Measurements from ENCODE around the gene TMEM131.
"Not testable (repeated sequence)": the region's sequence is repeated elsewhere in the genome, so short reads cannot be mapped to it uniquely, and the experiment has no call there.

DNA sequence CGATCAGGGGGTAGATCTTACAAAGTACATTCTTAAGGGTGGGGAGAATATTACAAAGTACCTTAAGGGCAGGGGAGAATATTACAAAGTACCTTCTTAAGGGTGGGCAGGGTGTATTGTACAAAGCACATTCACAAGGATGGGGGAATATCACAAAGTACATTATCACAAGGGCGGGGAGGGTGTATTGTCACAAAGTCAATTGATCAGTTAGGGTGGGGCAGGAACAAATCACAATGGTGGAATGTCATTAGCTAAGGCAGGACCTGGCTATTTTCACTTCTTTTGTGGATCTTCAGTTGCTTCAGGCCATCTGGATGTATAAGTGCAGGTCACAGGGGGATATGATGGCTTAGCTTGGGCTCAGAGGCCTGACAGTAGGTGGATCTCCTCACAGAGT is 49.0 kb upstream of the TMEM131 start:
- TF ChIP-seq, protein P1, sequence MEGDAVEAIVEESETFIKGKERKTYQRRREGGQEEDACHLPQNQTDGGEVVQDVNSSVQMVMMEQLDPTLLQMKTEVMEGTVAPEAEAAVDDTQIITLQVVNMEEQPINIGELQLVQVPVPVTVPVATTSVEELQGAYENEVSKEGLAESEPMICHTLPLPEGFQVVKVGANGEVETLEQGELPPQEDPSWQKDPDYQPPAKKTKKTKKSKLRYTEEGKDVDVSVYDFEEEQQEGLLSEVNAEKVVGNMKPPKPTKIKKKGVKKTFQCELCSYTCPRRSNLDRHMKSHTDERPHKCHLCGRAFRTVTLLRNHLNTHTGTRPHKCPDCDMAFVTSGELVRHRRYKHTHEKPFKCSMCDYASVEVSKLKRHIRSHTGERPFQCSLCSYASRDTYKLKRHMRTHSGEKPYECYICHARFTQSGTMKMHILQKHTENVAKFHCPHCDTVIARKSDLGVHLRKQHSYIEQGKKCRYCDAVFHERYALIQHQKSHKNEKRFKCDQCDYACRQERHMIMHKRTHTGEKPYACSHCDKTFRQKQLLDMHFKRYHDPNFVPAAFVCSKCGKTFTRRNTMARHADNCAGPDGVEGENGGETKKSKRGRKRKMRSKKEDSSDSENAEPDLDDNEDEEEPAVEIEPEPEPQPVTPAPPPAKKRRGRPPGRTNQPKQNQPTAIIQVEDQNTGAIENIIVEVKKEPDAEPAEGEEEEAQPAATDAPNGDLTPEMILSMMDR (conservative IDR thresholded peaks at IDR 0.05; ENCODE audit: low read depth, low read length): not testable (repeated sequence)
- TF ChIP-seq EZH2 (IDR thresholded peaks at IDR 0.05; ENCODE audit: borderline replicate concordance, low read depth, low read length, poor library complexity, severe bottlenecking): not testable (repeated sequence)
